ENCODE data around the gene WHRN.

WHRN gene

DNA sequence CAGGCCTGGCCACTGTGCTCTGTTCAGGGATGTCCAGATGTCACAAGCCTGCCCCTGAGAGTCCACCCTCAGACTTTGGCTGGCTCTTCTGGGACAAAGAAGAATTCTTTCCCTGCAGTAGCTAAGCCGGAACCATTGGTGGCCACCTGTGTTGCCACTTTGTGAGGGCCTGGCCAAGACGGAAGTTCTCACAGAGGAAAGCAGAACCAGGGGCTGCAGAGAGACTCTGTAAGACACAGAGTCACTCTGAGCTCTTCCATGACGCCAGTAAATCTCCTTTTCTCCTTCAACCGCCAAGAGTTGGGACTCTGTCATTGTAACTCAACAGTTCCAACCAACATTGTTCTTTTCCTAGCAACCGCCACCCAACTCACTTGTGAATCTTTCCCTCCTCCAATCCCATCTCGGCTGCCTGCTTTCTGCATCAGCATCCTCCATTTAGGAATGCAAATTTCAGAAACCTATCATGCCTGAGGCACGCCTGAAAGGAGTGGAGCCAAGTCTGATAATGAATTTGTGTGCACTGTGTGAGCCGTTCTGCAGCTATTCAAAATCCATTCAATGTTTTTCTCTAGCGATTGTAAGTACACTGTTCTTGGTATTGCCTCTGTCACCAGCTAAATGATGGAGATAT, 44.5 kb upstream of the WHRN start:
- Histone ChIP-seq H4K91ac (ENCODE audit: low read depth, low read length) (peak overlapping the region; percentile 16), H3K9ac (ENCODE audit: low read length) (no peak overlapping the region), H3K9me3 (ENCODE audit: insufficient read depth, low read depth, low read length) (no peaks in the 10 kb centered on the region), H3K27ac (ENCODE audit: low read depth, low read length) (no peak overlapping the region), H4K12ac (ENCODE audit: low read depth, low read length) (no peak overlapping the region), H2BK120ac (ENCODE audit: insufficient read depth, low read length, poor library complexity) (no peak overlapping the region), H3K4me3 (ENCODE audit: low read depth, low read length) (no peak overlapping the region), H2AFZ (ENCODE audit: insufficient read depth, low read length, poor library complexity) (no peak overlapping the region), H3K4me2 (ENCODE audit: low read length) (no peak overlapping the region), H3K4ac (ENCODE audit: low read depth, low read length) (no peak overlapping the region), H3K14ac (ENCODE audit: low read length) (no peak overlapping the region), H3K27me3 (ENCODE audit: insufficient read depth, low read length) (no peaks in the 10 kb centered on the region), H2BK12ac (ENCODE audit: low read length) (peak overlapping the region; percentile 75), H3K23ac (ENCODE audit: low read length) (no peak overlapping the region), H4K8ac (ENCODE audit: low read depth, low read length) (no peak overlapping the region), H3K79me1 (ENCODE audit: low read length) (peaks cover 16% of the 10 kb centered on the region), H2AK5ac (ENCODE audit: low read length) (no peak overlapping the region), H2BK5ac (ENCODE audit: low read depth, low read length, poor library complexity) (no peak overlapping the region), H3K4me1 (ENCODE audit: control insufficient read depth in 1 of 2, insufficient read depth in 2 of 2, low read length in 2 of 2) (peaks cover 10 to 16% of the 10 kb centered on the region in 2 experiments), H3K36me3 (ENCODE audit: control insufficient read depth in 1 of 2, insufficient read depth in 2 of 2, low read length in 2 of 2) (no peaks in the 10 kb centered on the region), H3K79me2 (ENCODE audit: control insufficient read depth, insufficient read depth, low read length, poor library complexity) (no peaks in the 10 kb centered on the region), H3K18ac (ENCODE audit: low read length) (no peak overlapping the region)
- no CpG with 5 or more reads among the region's 9 CpGs for WGBS (ENCODE audit: extremely low coverage, insufficient coverage, insufficient read length)
- DNase-seq = peak in 1 of 2 donors; percentile 2

GRCh38 chr9:114546851-114547250, 41.6 kb upstream of the WHRN start:
- DNase-seq = no peak
- no peak overlapping the region for H3K9ac ChIP-seq (ENCODE audit: low read length)
- H3K36me3 ChIP-seq (ENCODE audit: control insufficient read depth in 1 of 2, insufficient read depth in 2 of 2, low read length in 2 of 2) = no peaks in the 10 kb centered on the region
- no peak overlapping the region for H4K12ac ChIP-seq (ENCODE audit: low read depth, low read length)
- H3K79me2 ChIP-seq (ENCODE audit: control insufficient read depth, insufficient read depth, low read length, poor library complexity) = no peaks in the 10 kb centered on the region
- H4K91ac ChIP-seq (ENCODE audit: low read depth, low read length) = no peak overlapping the region
- no peak overlapping the region for H2BK120ac ChIP-seq (ENCODE audit: insufficient read depth, low read length, poor library complexity)
- peaks cover 10% of the 10 kb centered on the region for H3K79me1 ChIP-seq (ENCODE audit: low read length)
- no peak overlapping the region for H3K27ac ChIP-seq (ENCODE audit: low read depth, low read length)
- peaks cover 3 to 9% of the 10 kb centered on the region in 2 experiments for H3K4me1 ChIP-seq (ENCODE audit: control insufficient read depth in 1 of 2, insufficient read depth in 2 of 2, low read length in 2 of 2)
- H3K23ac ChIP-seq (ENCODE audit: low read length) = no peak overlapping the region
- H3K4me2 ChIP-seq (ENCODE audit: low read length) = no peak overlapping the region
- peak overlapping the region; percentile 45 for H2AK5ac ChIP-seq (ENCODE audit: low read length)
- no peak overlapping the region for H2BK5ac ChIP-seq (ENCODE audit: low read depth, low read length, poor library complexity)
- no peak overlapping the region for H3K4me3 ChIP-seq (ENCODE audit: low read depth, low read length)
- H3K4ac ChIP-seq (ENCODE audit: low read depth, low read length) = no peak overlapping the region
- H2AFZ ChIP-seq (ENCODE audit: insufficient read depth, low read length, poor library complexity) = no peak overlapping the region
- H3K18ac ChIP-seq (ENCODE audit: low read length) = no peak overlapping the region
- no peaks in the 10 kb centered on the region for H3K9me3 ChIP-seq (ENCODE audit: insufficient read depth, low read depth, low read length)
- H3K27me3 ChIP-seq (ENCODE audit: insufficient read depth, low read length) = no peaks in the 10 kb centered on the region
- peak overlapping the region; percentile 80 for H2BK12ac ChIP-seq (ENCODE audit: low read length)
- no peak overlapping the region for H3K14ac ChIP-seq (ENCODE audit: low read length)
- H4K8ac ChIP-seq (ENCODE audit: low read depth, low read length) = no peak overlapping the region

DNA sequence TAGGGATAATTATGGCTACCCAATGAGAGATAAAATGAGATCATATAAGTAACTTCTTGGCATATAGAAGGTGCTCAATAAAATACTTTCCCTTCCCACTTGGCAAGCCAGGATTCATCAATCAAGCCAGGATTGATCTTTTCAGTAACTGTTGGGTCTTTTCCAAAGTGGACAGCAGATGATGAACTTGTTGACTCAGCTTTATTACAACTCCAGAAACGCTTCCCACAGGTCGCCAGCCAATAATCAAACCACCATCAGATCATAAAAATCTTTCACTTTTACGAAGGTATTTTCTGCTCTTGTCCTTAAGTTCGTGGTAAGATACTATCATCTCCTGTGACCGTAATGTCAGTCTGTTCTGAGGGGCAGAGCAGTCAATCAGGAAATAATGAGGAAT, 39.8 kb upstream of the WHRN start:
- Histone ChIP-seq H3K4me3 (ENCODE audit: low read depth, low read length) (no peak overlapping the region), H3K79me2 (ENCODE audit: control insufficient read depth, insufficient read depth, low read length, poor library complexity) (no peaks in the 10 kb centered on the region), H3K9ac (ENCODE audit: low read length) (no peak overlapping the region), H3K4me2 (ENCODE audit: low read length) (no peak overlapping the region), H2AFZ (ENCODE audit: insufficient read depth, low read length, poor library complexity) (no peak overlapping the region), H2BK12ac (ENCODE audit: low read length) (no peak overlapping the region), H4K91ac (ENCODE audit: low read depth, low read length) (no peak overlapping the region), H3K4me1 (ENCODE audit: control insufficient read depth in 1 of 2, insufficient read depth in 2 of 2, low read length in 2 of 2) (peaks cover 0 to 3% of the 10 kb centered on the region in 2 experiments), H3K4ac (ENCODE audit: low read depth, low read length) (no peak overlapping the region), H2AK5ac (ENCODE audit: low read length) (no peak overlapping the region), H3K79me1 (ENCODE audit: low read length) (no peaks in the 10 kb centered on the region), H3K14ac (ENCODE audit: low read length) (no peak overlapping the region), H3K18ac (ENCODE audit: low read length) (no peak overlapping the region), H4K12ac (ENCODE audit: low read depth, low read length) (no peak overlapping the region), H2BK120ac (ENCODE audit: insufficient read depth, low read length, poor library complexity) (no peak overlapping the region), H2BK5ac (ENCODE audit: low read depth, low read length, poor library complexity) (no peak overlapping the region), H3K27me3 (ENCODE audit: insufficient read depth, low read length) (no peaks in the 10 kb centered on the region), H3K9me3 (ENCODE audit: insufficient read depth, low read depth, low read length) (no peaks in the 10 kb centered on the region), H3K23ac (ENCODE audit: low read length) (no peak overlapping the region), H4K8ac (ENCODE audit: low read depth, low read length) (no peak overlapping the region), H3K36me3 (ENCODE audit: control insufficient read depth in 1 of 2, insufficient read depth in 2 of 2, low read length in 2 of 2) (no peaks in the 10 kb centered on the region), H3K27ac (ENCODE audit: low read depth, low read length) (no peak overlapping the region)
- no CpG with 5 or more reads among the region's 5 CpGs for WGBS (ENCODE audit: extremely low coverage, insufficient coverage, insufficient read length)
- DNase-seq = no peak

DNA sequence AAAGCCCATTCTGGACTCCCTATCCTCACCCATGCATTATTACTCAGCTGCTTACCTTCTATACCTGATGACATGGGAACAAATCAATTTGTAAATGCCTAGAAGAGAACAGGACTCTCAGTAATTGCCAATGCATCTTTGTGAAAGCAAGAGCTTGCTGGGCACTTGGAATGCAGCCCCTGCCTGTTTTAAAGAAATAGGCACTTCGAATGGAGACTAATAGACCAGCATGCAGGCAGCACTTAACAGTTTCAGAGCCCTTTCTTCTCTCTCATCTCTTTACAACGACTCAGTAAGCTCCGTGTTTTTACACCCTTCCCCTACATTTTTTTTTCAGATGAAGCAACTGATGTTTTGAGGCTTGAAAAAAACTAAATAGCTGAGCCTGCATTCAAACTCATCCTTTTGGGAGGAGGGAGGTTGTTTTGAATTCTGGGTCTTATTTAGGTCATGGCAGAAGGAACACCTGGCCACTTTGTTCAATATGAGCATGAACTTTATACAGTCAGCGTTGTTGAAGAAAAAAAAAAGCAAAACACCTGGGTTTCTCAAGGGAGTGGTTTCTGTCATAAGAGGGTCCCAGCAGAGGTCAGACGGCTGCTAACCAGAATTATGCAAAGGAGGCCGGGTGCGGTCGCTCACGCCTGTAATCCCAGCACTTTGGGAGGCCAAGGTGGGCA, 34.6 kb upstream of the WHRN start:
- Histone ChIP-seq H3K9me3 (ENCODE audit: insufficient read depth, low read depth, low read length) (no peaks in the 10 kb centered on the region), H4K8ac (ENCODE audit: low read depth, low read length) (no peak overlapping the region), H2AK5ac (ENCODE audit: low read length) (no peak overlapping the region), H3K27me3 (ENCODE audit: insufficient read depth, low read length) (no peaks in the 10 kb centered on the region), H2BK120ac (ENCODE audit: insufficient read depth, low read length, poor library complexity) (no peak overlapping the region), H4K91ac (ENCODE audit: low read depth, low read length) (no peak overlapping the region), H3K4me2 (ENCODE audit: low read length) (no peak overlapping the region), H3K14ac (ENCODE audit: low read length) (no peak overlapping the region), H3K18ac (ENCODE audit: low read length) (no peak overlapping the region), H3K79me1 (ENCODE audit: low read length) (no peaks in the 10 kb centered on the region), H3K4me3 (ENCODE audit: low read depth, low read length) (no peak overlapping the region), H3K27ac (ENCODE audit: low read depth, low read length) (no peak overlapping the region), H4K12ac (ENCODE audit: low read depth, low read length) (no peak overlapping the region), H2AFZ (ENCODE audit: insufficient read depth, low read length, poor library complexity) (no peak overlapping the region), H3K79me2 (ENCODE audit: control insufficient read depth, insufficient read depth, low read length, poor library complexity) (no peaks in the 10 kb centered on the region), H2BK5ac (ENCODE audit: low read depth, low read length, poor library complexity) (no peak overlapping the region), H3K4me1 (ENCODE audit: control insufficient read depth in 1 of 2, insufficient read depth in 2 of 2, low read length in 2 of 2) (no peaks in the 10 kb centered on the region), H3K23ac (ENCODE audit: low read length) (no peak overlapping the region), H3K4ac (ENCODE audit: low read depth, low read length) (no peak overlapping the region), H2BK12ac (ENCODE audit: low read length) (no peak overlapping the region), H3K9ac (ENCODE audit: low read length) (no peak overlapping the region), H3K36me3 (ENCODE audit: control insufficient read depth in 1 of 2, insufficient read depth in 2 of 2, low read length in 2 of 2) (no peaks in the 10 kb centered on the region)
- WGBS (ENCODE audit: extremely low coverage, insufficient coverage, insufficient read length) = no CpG with 5 or more reads among the region's 9 CpGs
- DNase-seq = peak in 1 of 2 donors; percentile 60

All from trophoblast cell (in vitro differentiated cells and primary cell).